HG03139 (cell line): ENCODE measurements around the gene GALNT17.
"Not testable (repeated sequence)": the region's sequence is repeated elsewhere in the genome, so short reads cannot be mapped to it uniquely, and the experiment has no call there.

Source experiments
- ATAC-seq: cut with Tn5 transposase; IDR thresholded peaks from one replicate; pipeline ENCODE4 v1.9.1; 2021; ENCODE audit not compliant: unreplicated experiment

Gene GALNT17

DNA sequence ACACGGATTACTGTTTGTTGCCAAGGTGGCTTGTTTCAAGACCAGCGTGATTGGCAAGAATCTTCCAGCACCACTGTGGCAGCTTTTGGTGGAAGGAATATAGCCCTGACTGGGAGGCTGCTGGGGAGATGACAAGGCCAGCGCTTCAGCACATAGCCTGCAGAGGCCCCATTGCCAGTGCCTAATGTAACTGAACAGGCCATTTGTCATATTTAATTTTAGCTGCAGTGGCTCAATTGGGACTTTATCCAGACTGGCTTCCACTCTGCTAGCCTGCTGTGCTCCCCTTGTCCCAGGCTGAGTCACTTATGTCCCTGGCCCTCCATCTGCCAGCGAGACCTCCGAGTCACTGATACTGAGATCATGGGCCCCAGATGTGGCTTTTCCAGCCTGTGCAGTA is 483.1 kb downstream of the GALNT17 start:
- ATAC-seq, result no peak

DNA sequence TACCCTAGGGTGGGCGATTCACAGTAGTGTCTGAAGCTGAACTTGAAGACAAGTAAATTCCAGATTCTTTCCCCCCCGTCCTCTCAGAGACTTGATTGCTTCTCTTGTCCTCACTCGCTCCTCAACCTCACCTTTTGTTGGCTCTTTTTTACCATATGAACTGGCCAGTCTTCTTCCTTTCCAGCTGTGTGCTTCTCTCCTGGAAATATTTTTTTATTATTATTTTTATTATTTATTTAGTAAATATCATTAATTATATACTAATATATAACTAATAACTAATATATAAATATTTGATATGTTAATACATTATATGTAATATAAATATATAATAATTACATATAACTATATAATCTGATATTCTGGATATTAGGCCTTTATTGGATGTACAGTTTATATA is 484.3 kb downstream of the GALNT17 start:
- no peak for ATAC-seq

DNA sequence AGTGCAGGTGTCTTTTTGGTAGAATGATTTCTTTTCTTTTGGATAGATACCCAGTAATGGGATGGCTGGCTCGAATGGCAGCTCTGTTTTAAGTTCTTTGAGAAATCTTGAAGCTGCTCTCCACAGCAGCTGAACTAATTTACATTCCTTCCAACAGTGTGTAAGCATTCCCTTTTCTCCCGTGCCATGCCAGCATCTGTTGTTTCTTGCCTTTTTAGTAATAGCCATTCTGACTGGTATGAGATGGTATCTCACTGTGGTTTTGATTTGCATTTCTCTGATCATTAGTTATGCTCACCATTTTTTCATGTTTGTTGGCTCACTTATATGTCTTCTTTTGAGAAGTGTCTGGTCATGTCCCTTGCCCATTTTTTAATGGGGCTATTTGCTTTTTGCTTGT is 486.3 kb downstream of the GALNT17 start:
- ATAC-seq, result no peak

DNA sequence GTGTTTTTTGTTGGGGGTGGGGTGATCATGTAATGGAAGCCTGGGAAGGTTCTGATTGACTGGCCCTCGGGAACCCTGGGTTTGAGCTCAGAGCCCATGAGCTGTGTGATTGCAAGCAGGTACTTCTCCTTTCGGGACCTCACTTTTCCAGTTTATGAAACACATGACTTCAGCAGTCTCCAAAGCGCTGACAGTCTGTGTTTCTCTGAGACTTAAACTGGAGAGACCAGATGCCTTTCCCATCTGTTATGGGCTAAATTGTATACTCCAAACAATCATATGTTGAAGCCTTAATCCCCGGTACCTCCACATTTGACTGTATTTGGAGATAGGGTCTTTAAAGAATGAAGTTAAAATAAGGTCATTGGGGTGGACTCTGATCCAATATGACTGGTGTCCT is 493.6 kb downstream of the GALNT17 start:
- ATAC-seq, result no peak

DNA sequence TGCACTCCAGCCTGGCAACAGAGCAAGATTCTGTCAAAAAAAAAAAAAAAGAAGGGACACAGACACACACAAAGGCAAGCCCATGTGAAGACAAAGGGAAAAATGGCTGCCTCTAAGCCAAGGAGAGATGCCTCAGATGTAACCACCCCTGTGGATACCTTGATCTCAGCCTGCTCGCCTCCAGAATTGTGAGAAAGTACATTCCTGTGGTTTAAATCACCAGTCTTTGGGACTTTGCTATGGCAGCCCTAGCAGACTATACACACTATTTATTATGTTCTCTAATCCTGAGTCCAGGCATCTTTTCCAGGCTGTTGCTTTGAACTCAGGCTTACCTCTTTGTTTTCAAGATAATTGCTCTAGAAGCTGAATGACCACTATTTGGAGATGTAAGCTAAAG is 494.3 kb downstream of the GALNT17 start:
- no peak for ATAC-seq

DNA sequence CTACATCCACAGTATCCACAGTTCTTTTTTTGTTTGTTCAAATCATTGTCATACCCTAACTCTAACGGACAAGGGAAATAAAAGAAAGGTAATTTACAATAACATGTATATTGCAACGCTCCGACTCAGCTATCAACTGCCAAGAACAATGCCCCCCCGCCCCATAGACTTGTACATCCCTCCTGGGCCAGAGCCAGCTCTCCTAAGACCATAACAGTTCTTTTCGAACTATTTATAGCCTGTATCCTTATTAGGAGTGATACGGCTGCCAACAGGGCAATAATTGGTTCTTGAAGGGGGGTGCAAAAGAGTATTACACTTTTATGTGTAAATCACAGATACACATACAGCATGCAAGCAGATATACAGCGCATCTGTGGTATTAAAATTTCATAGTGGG is 495.7 kb downstream of the GALNT17 start:
- no peak for ATAC-seq

DNA sequence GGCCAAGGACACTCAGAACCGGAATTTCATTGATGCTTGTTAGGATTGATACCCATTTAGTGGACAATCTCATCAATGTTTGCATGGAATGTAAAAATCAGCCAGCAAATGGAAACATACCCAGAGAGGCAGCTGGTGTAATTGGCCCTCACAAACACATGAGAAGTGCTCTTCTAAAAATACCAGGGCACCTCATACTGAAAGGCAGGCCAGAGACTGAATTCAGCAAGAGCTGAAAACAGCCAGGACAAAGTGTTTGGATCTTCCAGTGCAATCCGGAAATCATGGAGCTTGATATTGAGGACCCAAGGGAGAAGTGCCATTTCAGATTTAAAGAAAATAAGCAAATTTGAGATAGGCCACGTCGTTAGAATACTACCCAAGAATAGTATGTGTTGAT is 498.6 kb downstream of the GALNT17 start:
- ATAC-seq, result no peak

DNA sequence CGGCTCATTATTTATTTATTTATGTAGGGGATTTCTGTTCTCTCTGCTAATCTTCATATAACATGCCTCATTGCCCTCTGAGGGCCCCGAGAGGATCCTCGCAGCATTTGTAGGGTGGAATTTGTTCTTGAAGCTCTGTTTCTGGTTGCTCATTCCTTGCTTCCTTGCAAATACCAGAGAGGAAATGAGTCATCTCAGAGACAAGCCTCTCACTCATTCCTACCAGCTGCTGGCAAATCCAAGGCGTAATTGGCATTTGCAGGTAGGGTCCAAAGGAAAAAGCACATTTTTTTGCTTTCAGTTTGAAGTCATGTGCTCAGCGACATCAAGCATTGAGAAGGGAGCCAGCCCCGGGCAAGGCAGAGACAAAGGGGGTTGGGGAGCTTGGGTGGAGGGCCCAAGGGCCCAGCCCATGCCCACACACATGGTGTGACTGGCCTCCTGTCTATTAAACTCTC is 501.6 kb downstream of the GALNT17 start:
- no peak for ATAC-seq

DNA sequence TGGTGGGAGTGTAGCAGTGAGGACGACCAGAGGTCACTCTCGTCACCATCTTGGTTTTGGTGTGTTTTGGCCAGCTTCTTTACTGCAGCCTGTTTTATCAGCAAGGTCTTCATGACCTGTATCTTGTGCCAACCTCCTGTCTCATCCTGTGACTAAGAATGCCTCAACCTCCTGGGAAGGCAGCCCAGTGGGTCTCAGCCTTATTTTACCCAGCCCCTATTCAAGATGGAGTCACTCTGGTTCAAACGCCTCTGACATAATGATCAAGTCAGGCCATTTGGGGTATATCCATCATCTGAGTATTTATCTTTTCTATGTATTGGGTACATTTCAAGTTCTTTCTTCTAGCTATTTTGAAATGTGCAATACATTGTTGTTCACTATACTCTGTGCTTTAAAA is 503.9 kb downstream of the GALNT17 start:
- ATAC-seq, result not testable (repeated sequence)

DNA sequence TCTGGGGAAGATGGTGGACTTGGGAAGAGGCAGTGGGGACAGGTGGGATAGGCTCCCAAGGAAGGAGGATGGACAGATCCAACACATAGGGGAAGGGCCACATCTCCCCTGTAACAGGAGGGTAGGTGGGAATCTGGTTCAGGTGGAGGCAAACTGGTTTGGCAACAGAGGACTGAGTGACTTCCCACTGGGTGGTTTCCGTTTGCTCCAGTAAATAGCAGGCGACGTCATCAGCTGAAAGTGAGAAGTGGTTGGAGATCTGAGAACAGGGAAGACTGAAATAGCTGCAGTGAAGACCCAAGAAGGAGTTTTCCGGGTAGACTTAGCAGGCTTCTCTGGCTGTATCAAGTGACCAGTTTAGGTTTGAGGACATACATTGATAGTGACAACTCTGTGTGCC is 504.4 kb downstream of the GALNT17 start:
- no peak for ATAC-seq

DNA sequence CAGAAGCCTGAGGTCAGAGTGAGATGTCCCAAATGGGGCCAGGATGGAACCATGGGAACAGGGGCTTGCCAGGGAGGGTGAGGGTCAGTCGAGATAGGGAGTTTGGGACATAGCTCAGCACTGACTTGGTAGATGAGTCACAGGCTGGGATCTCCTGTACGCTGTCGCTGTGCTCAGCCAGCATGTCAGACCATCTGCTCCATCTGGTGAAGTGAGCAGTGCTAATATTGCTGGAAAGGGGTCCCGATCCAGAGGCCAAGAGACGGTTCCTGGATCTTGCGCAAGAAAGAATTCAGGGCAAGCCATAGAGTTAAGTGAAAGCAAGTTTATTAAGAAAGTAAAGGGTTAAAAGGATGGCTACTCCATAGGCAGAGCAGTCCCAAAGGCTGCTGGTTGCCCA is 505.6 kb downstream of the GALNT17 start:
- no peak for ATAC-seq

DNA sequence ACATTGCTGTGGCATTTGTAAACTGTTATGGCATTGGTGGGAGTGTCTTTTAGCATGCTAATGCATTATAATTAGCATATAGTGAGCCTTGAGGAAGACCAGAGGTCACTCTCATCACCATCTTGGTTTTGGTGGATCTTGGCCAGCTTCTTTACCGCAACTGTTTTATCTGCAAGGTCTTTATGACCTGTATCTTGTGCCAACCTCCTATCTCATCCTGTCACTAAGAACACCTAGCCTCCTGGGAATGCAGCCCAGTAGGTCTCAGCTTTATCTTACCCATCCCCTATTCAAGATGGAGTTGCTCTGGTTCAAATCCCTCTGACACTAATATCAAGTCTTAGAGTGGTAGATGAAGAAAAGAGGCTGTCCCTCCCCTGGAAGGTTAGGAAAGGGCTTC is 506.2 kb downstream of the GALNT17 start:
- ATAC-seq, result no peak

DNA sequence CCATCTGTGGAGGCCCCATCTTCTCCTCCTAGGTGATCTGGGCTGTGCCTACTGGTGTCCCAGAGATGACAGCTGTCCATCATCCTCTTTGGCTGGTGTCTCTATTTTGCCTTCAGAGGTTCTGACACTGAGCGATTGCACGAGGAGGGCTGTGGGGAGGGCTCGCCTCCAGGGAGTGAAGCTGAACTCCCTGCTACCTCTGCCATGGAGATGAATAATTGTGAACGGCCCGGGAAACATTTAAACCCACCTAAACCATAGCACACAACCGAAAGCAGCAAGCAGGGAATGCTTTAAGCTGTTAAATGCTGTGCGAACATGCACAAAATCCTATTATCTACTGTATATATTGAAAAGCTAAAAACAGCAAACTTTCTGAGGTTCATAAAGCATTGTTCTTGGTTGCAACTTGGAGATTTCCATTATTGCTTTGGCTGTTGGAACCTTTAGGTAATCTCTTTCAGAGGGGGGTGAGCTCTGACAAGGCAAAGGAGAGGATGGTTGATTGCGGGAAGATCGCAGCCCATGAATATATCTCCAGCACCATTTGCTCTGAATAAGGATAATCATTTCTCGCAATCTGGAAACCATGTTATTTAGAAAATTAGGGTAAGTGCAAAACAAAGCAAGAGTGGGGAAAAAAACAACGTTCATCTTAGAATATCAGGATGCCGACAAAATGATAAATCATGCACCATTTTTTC is 507.6 kb downstream of the GALNT17 start:
- ATAC-seq, result no peak

DNA sequence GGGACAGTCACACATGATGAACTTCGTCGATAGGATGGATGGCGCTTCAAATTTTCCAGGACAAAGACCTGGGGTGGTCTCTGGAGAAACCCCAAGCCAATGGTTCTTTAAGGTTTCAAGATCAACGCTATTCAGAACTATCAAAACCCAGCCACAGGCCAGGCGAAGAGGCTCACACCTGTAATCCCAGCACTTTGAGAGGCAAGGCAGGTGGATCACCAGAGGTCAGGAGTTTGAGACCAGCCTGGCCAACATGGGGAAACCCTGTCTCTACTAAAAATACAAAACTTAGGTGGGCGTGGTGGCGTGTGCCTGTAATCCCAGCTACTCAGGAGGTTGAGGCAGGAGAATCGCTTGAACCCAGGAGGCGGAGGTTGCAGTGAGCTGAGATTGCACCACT is 511.1 kb downstream of the GALNT17 start:
- ATAC-seq, result not testable (repeated sequence)

DNA sequence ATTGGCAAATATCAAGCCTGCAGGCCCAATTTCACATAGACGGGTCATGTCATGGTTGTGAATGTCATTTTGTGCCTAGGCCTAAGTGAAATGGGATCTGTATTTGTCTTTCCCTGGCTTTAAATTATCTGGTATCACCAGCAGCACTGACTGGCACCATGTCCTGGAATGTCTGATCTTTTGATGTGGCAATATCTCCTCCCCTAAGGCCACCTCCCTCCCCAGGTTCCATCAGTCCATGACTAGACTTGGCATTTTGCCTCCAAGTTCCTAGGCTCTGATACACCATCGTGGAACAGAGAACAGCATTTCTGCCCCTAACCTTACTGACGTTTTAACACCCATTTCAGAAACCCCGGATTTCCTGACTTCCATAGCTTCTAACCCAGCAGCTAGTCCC is 513.9 kb downstream of the GALNT17 start:
- no peak for ATAC-seq

DNA sequence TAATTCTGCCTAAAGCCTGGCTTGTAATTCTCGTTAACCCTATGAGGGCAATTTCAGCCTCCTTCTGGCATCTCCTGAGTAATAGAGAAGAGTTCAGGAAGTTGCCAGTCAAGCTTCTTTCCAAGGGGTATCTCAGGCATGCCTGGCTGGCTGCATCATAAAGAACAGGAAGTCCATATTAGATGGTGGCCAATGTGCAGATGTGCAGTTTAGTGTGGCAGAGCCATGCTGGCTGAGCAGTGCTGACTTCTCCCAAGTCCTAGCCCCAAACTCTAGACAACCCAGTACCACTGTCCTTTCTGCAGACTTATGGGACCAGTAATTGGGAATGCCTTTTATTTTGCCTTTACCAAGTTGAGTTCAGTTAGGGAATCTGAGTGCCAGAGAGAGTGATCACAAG is 517.9 kb downstream of the GALNT17 start:
- no peak for ATAC-seq

DNA sequence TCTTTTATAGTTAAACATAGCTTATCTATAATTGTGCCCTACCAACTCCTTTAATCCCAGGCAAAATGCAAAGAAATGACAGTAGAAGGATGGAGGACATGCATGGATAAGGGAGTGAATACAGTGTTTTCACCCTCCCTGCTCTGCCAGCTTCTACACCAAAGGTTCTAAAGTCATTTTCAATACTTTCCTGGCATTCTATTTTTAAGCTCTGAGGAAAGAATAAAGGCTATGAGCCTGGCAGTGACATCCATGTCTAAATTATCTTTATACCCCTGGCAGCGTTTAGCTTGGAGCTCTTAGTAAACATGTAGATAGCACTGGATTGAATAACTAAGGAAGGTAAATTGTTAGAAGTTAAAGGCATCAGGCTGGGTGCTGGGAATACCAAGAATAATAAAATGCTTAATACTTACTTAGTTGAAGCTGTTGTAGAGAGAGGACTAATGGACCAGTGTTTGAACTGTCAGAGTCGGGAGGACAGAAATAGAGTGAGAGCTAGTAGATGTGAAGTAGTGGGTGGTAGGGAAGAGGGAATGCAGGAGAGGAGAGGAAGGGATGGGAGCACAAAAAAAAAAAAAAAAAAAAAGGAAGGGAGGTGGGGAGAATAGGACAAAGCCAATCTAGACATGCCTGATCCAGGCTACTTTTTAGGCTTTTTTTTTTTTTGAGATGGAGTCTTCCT is 518.9 kb downstream of the GALNT17 start:
- no peak for ATAC-seq

DNA sequence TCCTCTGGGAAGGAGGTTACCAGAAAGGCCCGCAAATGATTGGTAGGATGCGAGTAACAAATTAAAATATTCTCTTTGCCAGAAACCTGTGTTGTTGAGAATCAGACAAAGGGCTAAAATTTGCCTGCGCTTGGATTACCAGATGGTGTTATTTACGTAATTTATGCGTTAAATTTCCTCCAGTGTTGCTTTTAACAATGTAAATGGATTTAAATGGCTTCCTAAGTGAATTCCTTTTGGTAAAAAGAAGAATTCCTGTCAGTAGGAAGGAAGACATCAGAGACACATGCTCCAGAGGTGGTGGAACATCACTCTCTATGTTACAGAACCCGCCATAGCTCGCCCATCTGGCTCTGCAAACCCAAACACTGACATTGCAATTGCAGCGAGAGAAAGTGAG is 520.6 kb downstream of the GALNT17 start:
- no peak for ATAC-seq

DNA sequence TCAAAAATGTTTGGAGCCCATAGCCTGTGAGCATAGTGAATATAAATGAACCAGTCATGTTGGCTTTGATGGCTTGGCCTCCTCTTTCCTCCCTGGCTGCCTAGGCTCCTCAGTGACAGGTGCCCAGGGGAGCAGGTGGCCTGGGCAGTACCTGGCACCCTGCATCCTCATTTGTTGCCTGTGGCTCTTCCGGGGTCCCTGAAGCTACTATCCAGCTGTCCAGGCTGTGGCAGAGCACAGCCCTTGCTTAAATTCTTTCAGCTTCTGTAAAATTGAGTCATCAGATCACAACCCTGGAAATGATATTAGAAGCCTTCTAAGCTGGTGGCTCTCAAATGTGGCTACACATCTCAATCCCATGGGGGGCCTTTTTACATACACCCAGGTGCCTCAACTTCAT is 525.4 kb downstream of the GALNT17 start:
- no peak for ATAC-seq

DNA sequence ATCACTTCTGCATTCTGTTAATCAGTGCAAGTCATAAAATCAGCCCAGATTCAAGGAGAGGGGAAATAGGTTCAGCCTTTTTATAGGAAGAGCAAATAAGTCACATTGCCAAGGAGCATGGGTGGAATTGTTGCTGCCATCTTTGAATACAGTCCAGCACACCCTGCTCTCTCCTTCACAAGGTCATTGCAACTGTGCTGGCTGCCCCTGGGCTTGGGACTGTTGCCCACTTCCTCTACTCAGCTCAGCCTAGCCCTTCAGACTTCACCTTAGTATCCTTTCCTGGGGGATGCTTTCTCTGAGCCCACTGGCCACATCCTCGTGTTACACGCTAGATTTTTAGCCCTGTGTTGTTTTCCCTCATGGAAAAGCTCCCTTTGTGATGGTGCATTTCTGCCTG is 527.7 kb downstream of the GALNT17 start:
- no peak for ATAC-seq

DNA sequence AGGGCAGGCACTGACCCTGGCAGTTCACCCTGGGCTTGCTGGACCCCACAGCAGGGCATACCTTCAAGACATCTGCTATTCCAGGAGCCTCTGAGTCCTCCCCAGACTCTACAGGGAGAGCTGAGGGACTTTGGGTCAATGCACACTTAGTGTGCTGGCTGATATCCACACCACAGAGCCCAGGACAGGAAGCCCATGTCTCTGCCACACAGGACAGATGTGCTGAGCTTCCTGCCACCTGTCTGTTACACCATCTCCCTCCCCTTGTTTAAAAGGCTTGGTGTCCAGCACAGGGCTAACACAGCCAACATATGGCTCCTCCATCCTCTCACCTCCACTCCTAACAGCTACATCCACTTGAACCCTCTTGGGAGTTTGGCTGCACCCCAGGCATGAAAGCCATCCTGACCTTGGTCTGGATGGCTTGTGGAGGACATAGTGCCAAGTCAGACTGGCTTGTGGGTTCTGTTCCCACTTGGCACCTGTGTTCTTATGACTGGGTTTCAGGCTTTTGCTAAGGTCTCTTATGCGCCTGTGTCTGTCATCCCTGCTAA is 529.8 kb downstream of the GALNT17 start:
- ATAC-seq, result no peak

DNA sequence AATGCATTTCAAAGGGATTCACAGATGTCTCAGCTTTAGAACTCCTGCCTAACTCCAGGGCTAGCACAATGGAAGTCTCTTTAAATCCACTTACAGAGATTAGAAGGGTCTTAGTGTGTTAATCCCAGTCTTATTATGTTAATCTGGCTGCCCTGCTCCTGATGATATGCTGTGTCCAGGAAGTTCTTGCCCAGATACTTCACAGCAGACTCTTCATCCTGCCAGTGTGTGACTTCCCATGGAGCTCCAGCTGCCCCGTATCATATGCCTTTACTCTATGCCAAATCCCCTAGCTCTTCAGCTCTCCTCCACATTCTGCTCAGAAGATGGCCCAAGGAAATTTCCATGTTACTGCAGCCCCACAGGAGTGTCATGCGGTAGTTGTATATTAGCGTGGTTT is 533.8 kb downstream of the GALNT17 start:
- ATAC-seq, result no peak

DNA sequence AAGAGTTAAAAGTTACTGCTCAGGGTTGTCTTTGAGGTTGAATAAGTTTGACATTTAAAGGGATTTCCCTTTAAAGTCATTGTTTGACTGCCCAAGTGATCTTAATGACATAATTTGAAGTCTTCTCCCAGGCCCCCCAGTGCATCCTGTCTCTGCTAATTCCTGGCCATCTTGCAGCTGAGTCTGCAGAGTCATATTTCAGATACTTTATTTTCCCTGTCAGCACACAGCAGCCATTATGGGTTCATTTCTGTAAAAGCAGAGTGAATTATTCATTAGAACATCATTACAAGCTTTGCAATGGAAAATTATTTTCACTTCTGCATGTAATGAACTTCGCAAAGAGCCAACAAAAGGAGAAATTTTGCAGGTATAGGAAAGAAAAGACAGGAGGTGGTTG is 536.6 kb downstream of the GALNT17 start:
- ATAC-seq, result no peak
